GM12892 (cell line): ENCODE data around the gene CABYR.

Experiments used
- POLR2A ChIP-seq: IDR thresholded peaks from 2 replicates; pipeline ENCODE4 v1.6.1; 2011; ENCODE audit warnings: low read depth, low read length, control low read depth
- TAF1 ChIP-seq: IDR thresholded peaks from 2 replicates; pipeline ENCODE4 v1.6.1; 2011; ENCODE audit warnings: low read depth, mild to moderate bottlenecking, control low read depth, low read length, borderline replicate concordance

DNA sequence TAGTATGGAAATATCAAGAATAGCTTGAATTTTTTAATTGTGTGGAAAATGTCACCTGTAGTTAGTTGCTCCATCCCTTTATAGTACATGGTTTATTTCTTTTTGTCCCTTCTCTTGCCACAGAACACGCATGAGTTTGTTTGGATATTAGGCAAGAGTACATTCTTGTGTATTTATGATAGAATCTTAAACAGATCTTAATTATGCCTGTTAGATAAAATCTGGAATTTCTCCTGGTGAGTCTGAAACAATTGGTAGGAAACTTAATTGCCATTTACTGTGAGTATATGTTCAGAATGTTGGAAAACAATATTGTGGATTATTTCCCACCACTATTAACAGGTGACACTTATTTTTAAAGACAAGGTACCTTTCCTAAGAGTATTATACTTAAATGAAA lies 30.2 kb upstream of the CABYR start:
- TF ChIP-seq POLR2A (no peak), TAF1 (no peak)
